GM21825 (cell line): Measurements from ENCODE around the gene LMAN2.

ENCODE experiments used
- ATAC-seq: cut with Tn5 transposase; IDR thresholded peaks from one replicate; pipeline ENCODE4 v1.9.1; 2021; ENCODE audit warnings: mild to moderate bottlenecking, moderate library complexity; ENCODE audit not compliant: unreplicated experiment

LMAN2 gene, protein sequence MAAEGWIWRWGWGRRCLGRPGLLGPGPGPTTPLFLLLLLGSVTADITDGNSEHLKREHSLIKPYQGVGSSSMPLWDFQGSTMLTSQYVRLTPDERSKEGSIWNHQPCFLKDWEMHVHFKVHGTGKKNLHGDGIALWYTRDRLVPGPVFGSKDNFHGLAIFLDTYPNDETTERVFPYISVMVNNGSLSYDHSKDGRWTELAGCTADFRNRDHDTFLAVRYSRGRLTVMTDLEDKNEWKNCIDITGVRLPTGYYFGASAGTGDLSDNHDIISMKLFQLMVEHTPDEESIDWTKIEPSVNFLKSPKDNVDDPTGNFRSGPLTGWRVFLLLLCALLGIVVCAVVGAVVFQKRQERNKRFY

DNA sequence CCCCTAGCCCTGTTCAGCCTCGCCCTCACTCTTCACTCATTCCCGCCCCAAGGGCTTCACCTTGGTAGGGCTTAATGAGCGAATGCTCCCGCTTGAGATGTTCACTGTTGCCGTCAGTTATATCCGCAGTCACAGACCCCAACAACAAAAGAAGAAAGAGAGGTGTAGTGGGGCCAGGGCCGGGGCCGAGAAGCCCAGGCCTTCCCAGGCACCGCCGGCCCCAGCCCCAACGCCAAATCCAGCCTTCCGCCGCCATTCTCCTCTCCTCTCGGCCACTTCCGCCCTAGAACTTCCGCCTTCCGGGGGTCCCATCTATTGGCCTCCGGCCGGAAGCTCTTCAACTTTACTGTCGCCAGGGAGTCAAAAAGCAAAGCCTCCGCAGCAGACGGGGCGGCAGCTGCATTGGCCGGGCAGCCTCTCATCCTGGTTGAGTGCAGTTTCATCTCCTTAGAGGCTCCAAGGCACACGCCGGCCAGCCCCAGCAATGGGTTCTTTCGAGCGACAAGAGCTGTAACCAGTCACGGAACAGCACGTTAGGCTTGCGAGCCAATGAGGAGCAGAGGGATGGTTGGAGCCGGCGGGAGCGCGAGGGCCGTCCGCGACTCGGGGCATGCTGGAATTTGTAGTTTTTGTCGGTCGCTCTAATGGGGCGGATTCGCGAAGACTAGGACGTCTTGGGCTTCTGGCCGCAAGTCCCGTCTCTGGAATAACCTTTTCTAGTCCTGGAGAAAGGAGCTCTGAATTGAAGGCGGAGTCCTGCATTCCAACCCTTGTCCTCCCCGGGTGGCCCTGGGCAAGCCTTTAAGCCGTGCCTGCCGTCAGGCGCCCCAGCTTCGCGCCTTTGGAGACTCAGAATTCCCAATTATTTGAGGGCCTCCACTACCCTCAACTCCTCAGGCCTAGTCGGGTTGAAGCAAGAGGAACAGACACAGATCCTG lies at the start of gene LMAN2:
Gene LMAN2, minus strand, starts transcription at position 277 of the 938 bp plus-strand sequence. Its CDS starts 21 bp downstream, at position 256.
- peak; percentile 90 for ATAC-seq

DNA sequence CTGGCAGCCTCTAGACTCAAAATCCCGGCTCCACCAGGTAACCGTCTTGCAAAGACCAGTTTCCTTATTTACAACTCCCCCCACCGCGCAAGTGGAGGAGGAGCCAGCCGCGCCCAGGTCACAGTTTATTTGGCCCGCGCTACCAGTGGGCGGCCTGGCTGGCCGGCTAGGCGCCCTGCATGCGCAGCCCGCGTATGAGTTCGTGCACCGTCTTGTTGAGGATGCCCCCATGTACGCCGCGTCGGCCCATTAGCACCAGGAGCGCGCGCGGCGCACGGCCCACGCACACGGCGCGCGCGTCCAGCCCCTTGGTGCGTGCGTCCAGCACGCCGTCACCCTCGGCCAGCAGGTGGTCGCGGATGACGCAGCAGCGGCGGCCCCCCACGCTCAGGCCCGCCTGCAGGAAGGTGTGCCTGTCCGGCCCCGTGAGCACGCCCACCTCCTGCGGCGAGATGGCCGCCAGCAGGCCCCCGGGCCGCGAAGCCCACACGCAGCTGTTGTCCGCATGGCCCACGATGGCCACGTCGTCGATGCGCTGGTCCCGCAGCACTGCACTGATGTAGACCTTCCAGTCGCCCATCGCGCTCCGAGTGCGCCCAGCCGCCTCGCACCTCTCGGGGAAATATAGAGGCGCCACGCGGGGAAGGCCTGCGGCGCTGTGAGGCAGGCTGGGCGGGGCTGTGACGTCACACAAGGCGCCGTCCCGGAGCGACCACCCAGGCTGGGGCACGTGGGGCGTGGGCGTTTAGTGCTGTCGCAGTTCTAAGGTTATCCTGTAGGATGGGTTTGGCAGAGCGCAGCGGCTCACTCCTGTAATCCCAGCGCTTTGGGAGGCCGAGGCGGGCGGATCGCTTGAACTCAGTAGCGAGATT lies 48.8 kb upstream of the LMAN2 start, which contains the start of gene PFN3:
Gene PFN3, minus strand, starts transcription at position 665 of the 872 bp plus-strand sequence. Its CDS starts 85 bp downstream, at position 580.
- no peak for ATAC-seq

- ATAC-seq = no peak
These were observed 46.5 kb upstream of the LMAN2 start for GRCh38 chr5:177397875-177398390.

DNA sequence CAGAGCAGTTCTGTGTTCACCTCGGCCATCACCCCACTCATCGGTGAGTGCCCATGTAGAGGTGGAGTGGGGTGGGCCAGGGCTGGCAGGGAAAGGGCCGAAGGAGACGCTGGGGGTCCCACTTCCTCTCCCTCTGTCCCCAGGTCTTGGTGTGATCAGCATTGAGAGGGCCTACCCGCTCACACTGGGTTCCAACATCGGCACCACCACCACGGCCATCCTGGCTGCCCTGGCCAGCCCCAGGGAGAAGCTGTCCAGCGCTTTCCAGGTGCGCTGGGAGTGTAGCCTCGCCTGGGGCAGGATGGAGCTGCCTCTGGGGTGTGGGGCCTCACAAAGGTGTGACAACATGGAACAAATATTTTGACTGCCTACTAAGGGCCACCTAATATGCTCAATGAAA lies 45.3 kb upstream of the LMAN2 start:
- no peak for ATAC-seq

DNA sequence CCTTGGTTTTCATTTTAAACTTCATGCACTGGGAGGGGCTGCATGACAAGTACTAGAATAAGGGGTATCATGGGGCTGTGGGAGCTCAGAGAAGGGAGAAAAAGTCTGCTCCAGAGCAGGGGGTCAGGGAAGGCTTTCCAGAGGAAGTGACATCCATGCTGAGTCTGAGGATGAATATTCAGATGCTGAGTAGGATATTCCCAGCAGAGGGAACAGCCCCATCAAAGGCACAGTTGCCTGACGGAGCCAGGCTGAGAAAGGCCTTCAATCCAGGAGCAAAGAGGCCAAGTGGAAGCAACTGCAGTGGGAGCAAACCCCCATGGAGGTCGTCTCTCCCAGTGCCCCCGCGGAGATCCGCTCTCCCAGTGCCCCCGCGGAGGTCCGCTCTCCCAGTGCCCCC lies 44.6 kb upstream of the LMAN2 start:
- ATAC-seq = no peak

DNA sequence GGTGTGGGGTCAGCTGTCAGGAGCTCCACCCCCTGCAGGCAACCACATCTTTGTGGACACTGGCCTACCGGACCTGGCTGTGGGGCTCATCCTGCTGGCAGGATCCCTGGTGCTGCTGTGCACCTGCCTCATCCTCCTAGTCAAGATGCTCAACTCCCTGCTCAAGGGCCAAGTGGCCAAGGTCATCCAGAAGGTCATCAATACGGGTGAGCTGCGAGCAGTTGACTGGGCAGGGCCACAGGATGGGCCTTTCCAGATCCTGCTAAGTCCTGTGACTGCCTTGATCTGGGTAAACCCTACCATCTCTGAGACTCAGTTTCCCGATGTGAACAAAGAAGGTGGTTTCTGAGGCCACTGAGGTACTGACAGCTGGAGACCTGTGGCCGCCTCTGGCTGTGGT lies 42.5 kb upstream of the LMAN2 start:
- no peak for ATAC-seq

- no peak for ATAC-seq
These were observed 41.8 kb upstream of the LMAN2 start for GRCh38 chr5:177393206-177393765.

- ATAC-seq = no peak
These were observed 41.3 kb upstream of the LMAN2 start for GRCh38 chr5:177392765-177393164.

GRCh38 chr5:177390363-177391300 lies 39.2 kb upstream of the LMAN2 start:
- ATAC-seq = peak; percentile 61

DNA sequence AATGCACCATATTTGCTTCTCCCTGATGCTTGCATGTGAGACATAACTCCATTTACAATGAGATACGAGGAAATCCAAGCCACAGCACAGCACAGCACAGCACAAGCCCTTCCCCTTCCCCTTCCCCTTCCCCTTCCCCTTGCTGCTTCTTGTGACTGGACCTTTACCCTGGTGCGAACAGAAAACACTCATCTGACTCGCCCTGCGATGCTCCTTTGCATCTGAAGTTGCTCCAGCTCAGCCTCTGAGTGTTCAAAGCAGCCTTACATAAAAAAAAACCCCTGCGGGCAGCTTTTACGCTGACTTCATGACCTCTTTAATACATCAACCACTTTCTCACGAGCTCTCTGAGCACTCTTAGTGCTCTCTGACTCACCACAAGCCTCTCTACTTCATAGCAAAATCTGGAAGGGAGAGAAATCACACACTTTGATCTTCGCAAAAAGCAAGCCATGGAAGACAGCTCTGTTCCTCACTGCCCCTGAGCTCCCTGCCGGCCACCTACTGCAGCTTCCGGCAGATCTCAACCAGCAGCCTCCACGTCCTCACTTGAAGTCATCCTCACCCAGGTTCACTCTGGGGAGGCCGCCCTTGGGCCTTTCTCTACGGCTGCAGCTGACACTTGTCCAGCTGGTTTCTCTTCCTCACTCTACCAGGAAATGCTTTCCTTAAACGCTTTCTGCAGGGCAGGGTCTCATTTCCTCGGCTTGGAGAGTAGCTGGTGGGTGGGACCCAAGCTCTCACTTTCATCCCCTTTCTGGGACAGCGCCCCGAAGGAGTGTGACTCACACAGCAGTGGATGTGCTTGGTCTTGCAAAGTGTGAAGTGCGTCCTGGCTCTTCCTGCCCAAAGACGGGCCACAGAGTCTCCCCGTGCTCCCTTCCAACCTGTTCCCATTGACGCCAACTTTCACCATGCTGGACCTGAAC lies 38.0 kb upstream of the LMAN2 start:
- ATAC-seq = peak; percentile 37

GRCh38 chr5:177388521-177389052 lies 37.1 kb upstream of the LMAN2 start:
- no peak for ATAC-seq

GRCh38 chr5:177387405-177387804 lies 35.9 kb upstream of the LMAN2 start:
- ATAC-seq = no peak

DNA sequence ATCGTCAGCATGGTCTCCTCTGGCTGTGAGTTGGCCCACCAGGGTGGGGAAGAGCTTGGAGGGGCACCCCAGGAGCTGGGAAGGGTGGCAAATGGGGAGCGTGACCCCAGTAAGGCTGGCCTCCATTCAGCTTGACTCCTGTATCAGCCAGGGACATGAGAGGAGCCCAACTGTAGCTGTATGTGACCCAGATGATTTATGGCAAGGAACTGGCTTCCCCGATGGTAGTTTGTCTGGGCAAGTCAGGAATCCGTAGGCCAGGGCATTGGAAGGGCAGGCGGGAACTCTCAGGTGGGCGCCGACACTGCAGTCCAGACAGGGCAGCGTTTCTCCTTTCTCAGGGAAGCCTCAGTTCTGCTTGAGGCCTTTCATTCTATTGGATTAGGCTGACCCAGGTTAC lies 35.1 kb upstream of the LMAN2 start:
- ATAC-seq = no peak

- no peak for ATAC-seq
These were observed 34.3 kb upstream of the LMAN2 start for GRCh38 chr5:177385720-177386119.

GRCh38 chr5:177384134-177384533 lies 32.7 kb upstream of the LMAN2 start, which contains the start of gene SLC34A1:
TSS of gene SLC34A1 (plus strand) at chr5:177384434. CDS start at chr5:177385742, 1,308 bp downstream.
- ATAC-seq = no peak

GRCh38 chr5:177383181-177383580 lies 31.7 kb upstream of the LMAN2 start:
- no peak for ATAC-seq

DNA sequence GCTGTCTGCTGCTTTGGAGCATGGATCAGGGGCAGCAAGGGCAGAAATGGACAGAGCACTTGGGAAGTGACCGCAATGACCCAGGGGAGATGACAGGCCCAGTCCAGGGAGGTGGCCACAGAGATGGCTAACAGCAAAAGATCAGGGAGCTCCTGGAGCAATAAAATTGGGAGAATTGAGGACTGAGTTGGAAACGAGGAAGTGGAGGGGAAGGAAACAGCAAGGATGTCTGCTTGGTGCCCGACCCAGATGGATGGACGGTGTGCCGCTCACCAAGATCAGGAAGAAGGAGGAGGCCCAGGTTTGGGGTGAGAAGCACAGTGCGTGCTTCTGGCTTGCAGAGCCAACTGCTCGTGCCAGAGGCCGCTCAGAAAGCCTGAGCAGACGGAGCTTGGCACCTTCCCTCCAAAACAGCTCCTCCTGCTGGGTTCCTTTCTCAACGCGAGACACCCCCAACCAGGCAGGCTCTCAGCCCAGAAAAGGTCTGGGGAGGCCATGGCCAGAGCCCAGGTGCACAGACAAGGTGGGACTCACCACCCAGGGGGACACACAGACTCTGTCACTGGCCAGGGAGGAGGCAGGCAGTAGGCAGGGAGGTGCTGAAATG lies 31.1 kb upstream of the LMAN2 start:
- ATAC-seq = no peak
